Mesendoderm (in vitro differentiated cells): ENCODE measurements around the gene PFKFB1. TPM values are rescaled to one million over a fixed set of nuclear protein-coding genes. Genes with fewer than 3 reads are reported as not detected.

ENCODE experiments used
- DNase-seq: peaks from one replicate; pipeline ENCODE4 v3.0.0; 2013
- H2AK5ac ChIP-seq: 2 replicates; pipeline ENCODE4 v1.6.1; 2013; ENCODE audit warnings: low read length, inconsistent platforms
- H2BK120ac ChIP-seq: 2 replicates; pipeline ENCODE4 v1.6.1; 2013; ENCODE audit warnings: low read depth, mild to moderate bottlenecking, low read length, moderate library complexity, mixed read lengths
- H2BK15ac ChIP-seq: replicated peaks from 2 replicates; pipeline ENCODE4 v1.6.1; 2013; ENCODE audit warnings: low read depth, mild to moderate bottlenecking, moderate library complexity
- H2BK5ac ChIP-seq: 2 replicates; pipeline ENCODE4 v1.6.1; 2013; ENCODE audit warnings: low read length, inconsistent platforms
- H3K18ac ChIP-seq: 2 replicates; pipeline ENCODE4 v1.6.1; 2013; ENCODE audit warnings: mild to moderate bottlenecking, low read length, mixed read lengths
- H3K23ac ChIP-seq: one replicate; pipeline ENCODE4 v1.6.1; 2013; ENCODE audit warnings: low read length
- H3K27ac ChIP-seq: 2 replicates; pipeline ENCODE4 v1.5.1; 2013; ENCODE audit warnings: low read depth, mild to moderate bottlenecking, inconsistent platforms, low read length, moderate library complexity
- H3K27me3 ChIP-seq: 2 replicates; pipeline ENCODE4 v1.6.1; 2013; ENCODE audit warnings: low read length, control low read depth, mild to moderate bottlenecking, inconsistent platforms; ENCODE audit not compliant: insufficient read depth, poor library complexity
- H3K36me3 ChIP-seq: 2 replicates; pipeline ENCODE4 v1.6.1; 2013; ENCODE audit warnings: low read length, inconsistent platforms; ENCODE audit not compliant: control insufficient read depth, insufficient read depth
- H3K4ac ChIP-seq: one replicate; pipeline ENCODE4 v1.6.1; 2013; ENCODE audit warnings: low read depth, mild to moderate bottlenecking, low read length, moderate library complexity
- H3K4me1 ChIP-seq: 2 replicates; pipeline ENCODE4 v1.6.1; 2013; ENCODE audit warnings: low read depth, low read length, inconsistent platforms; ENCODE audit not compliant: control insufficient read depth
- H3K4me2 ChIP-seq: 2 replicates; pipeline ENCODE4 v1.6.1; 2013; ENCODE audit warnings: low read length
- H3K4me3 ChIP-seq: 2 replicates; pipeline ENCODE4 v1.5.1; 2013; ENCODE audit warnings: mild to moderate bottlenecking, low read length
- H3K56ac ChIP-seq: one replicate; pipeline ENCODE4 v1.6.1; 2013; ENCODE audit warnings: low read length
- H3K79me1 ChIP-seq: 2 replicates; pipeline ENCODE4 v1.6.1; 2013; ENCODE audit warnings: low read length, inconsistent platforms
- H3K79me2 ChIP-seq: 2 replicates; pipeline ENCODE4 v1.6.1; 2013; ENCODE audit warnings: mild to moderate bottlenecking, low read length; ENCODE audit not compliant: control insufficient read depth, insufficient read depth
- H3K9ac ChIP-seq: 2 replicates; pipeline ENCODE4 v1.6.1; 2013; ENCODE audit warnings: low read length, inconsistent platforms
- H4K5ac ChIP-seq: one replicate; pipeline ENCODE4 v1.6.1; 2013; ENCODE audit warnings: low read length
- H4K8ac ChIP-seq: one replicate; pipeline ENCODE4 v1.6.1; 2013; ENCODE audit warnings: low read depth, mild to moderate bottlenecking, control low read depth, low read length, moderate library complexity
- WGBS: extraction: QIAGEN DNeasy Blood & Tissue Kit; methylation state at CpG from one replicate; pipeline ENCODE4 v1.1.7; 2013; ENCODE audit warnings: low lambda C conversion rate, missing lambda C conversion rate; ENCODE audit not compliant: insufficient coverage; ENCODE audit errors: extremely low coverage; 5-methylcytosine and 5-hydroxymethylcytosine counted together
- polyA plus RNA-seq, 2 experiments: library from polyadenylated mRNA; stranded (reverse); fragments of 200-250 nt; gene quantifications; one replicate each; pipeline ENCODE4 v1.2.3, GENCODE V29; 2013

PFKFB1 gene
- polyA plus RNA-seq (2013, experiment 1 of 2) = 0.13 TPM
- polyA plus RNA-seq (2013, experiment 2 of 2) = 0.07 TPM

DNA sequence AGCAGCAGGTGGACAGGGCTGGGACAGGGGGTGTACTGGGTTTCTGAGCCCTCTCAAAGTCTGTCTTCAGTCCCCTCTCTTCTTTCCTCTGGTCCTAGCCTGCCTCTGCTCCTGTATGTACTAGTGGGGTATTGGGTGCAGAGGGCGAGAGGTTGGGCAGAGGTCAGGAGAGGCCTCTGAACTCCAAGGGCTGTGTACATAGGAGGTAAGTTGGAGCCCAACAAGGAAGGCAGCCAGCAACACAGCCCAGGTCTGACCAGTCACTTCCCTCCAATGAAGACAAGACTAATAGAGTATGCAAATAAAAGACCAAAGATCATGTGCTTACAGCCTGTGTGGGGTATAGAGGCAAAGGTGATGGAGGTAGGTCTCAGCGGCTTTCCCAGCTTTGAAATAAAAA is at the start of gene PFKFB1:
TSS of gene PFKFB1 (minus strand) at position 90 of the 400 bp plus-strand sequence. CDS start 181 bp downstream, outside the sequence.
- Histone ChIP-seq H3K23ac (no peak within 1 kb of the TSS), H3K4me2 (no peak within 1 kb of the TSS), H2BK5ac (no peak within 1 kb of the TSS), H3K79me2 (no peaks in the 10 kb centered on the region), H2BK120ac (no peak within 1 kb of the TSS), H3K27ac (no peak within 1 kb of the TSS), H4K8ac (no peak within 1 kb of the TSS), H4K5ac (no peak within 1 kb of the TSS), H2BK15ac (no peak within 1 kb of the TSS), H3K18ac (no peak within 1 kb of the TSS), H3K56ac (no peak within 1 kb of the TSS), H3K4me3 (no peak within 1 kb of the TSS), H3K27me3 (no peaks in the 10 kb centered on the region), H3K79me1 (no peaks in the 10 kb centered on the region), H2AK5ac (no peak within 1 kb of the TSS), H3K4ac (no peak within 1 kb of the TSS), H3K9ac (no peak within 1 kb of the TSS), H3K4me1 (no peaks in the 10 kb centered on the region), H3K36me3 (no peaks in the 10 kb centered on the region)
- DNase-seq = no peak
- WGBS = no CpG with 5 or more reads among the region's 2 CpGs

DNA sequence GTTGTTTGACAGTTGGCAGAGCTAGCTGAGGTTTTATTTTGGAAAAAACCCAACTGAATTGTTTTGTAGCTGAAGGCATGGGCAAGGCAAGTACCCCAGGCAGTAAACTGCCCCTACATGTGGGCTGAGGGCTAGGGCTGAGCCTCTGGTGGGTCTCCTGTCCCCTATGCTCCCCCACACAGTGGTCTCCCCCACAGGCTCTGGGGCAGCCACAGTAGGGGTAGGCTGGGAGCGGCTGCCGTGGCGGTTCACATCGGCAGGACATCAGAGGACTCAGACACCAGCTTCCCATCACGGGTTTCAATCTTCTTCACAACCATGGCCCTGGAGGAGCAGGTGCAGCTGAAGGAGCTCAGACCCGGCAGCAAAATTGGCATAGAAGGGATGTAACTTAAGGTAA is 47.5 kb upstream of the PFKFB1 start:
- no peak overlapping the region for H3K4ac ChIP-seq
- no peak overlapping the region for H2AK5ac ChIP-seq
- H2BK120ac ChIP-seq = no peak overlapping the region
- H3K79me2 ChIP-seq = no peaks in the 10 kb centered on the region
- no peak overlapping the region for H3K18ac ChIP-seq
- WGBS = no CpG with 5 or more reads among the region's 6 CpGs
- no peaks in the 10 kb centered on the region for H3K4me1 ChIP-seq
- no peak overlapping the region for H3K4me3 ChIP-seq
- no peak overlapping the region for H4K8ac ChIP-seq
- no peaks in the 10 kb centered on the region for H3K27me3 ChIP-seq
- H3K79me1 ChIP-seq = no peaks in the 10 kb centered on the region
- no peak overlapping the region for H4K5ac ChIP-seq
- no peak overlapping the region for H3K23ac ChIP-seq
- H3K56ac ChIP-seq = no peak overlapping the region
- no peak overlapping the region for H3K9ac ChIP-seq
- no peaks in the 10 kb centered on the region for H3K36me3 ChIP-seq
- H2BK15ac ChIP-seq = no peak overlapping the region
- no peak overlapping the region for H3K4me2 ChIP-seq
- no peak overlapping the region for H2BK5ac ChIP-seq
- no peak overlapping the region for H3K27ac ChIP-seq
- DNase-seq = no peak

DNA sequence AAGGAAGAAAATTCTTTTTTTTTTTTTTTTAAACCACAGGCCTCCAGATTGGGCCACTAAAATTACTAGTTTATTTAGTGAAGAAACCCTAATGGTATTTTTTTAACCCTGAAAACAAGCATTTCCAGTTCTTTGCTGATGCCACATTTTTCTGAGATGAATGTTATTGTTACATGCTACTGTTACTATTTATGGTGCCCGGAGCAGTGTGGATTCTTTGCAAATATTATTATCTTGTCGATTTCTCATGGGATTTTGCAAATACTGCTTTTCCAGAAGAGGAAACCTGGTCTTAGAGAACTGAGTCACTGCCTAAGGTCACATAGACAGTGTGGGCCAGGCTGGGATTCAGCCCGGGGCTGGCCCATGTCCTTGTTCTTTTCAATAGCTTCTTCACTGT is 45.5 kb upstream of the PFKFB1 start:
- Histone ChIP-seq H4K5ac (no peak overlapping the region), H3K4ac (no peak overlapping the region), H2BK5ac (no peak overlapping the region), H4K8ac (no peak overlapping the region), H3K4me1 (no peaks in the 10 kb centered on the region), H3K27ac (no peak overlapping the region), H3K27me3 (no peaks in the 10 kb centered on the region), H3K9ac (no peak overlapping the region), H3K79me1 (no peaks in the 10 kb centered on the region), H3K56ac (no peak overlapping the region), H2AK5ac (no peak overlapping the region), H3K4me3 (no peak overlapping the region), H3K4me2 (no peak overlapping the region), H2BK120ac (no peak overlapping the region), H3K18ac (no peak overlapping the region), H3K36me3 (no peaks in the 10 kb centered on the region), H3K79me2 (no peaks in the 10 kb centered on the region), H2BK15ac (no peak overlapping the region), H3K23ac (no peak overlapping the region)
- DNase-seq = no peak
- no CpG with 5 or more reads among the region's 3 CpGs for WGBS

DNA sequence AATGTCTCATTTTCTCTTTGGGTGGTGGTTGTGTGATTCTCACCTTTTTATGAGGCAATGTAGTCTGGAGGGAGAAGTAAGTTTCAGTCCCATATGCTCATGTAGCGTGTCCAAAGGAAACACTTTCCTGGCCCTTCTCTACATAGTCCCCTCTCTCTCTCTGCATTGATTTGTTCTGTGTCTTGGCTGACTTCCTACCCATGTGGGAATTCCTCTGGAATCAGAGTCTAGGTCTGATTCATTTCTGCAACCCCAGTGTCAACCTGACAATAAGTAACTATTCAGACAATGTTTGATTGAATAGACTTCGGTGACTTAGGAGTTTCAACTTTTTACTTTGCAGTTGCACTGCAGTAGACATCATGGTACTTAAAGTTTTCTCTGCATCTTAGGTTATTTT is 39.4 kb upstream of the PFKFB1 start:
- Histone ChIP-seq H2AK5ac (no peak overlapping the region), H3K36me3 (no peaks in the 10 kb centered on the region), H3K79me1 (no peaks in the 10 kb centered on the region), H3K23ac (no peak overlapping the region), H4K5ac (no peak overlapping the region), H3K9ac (no peak overlapping the region), H3K4ac (no peak overlapping the region), H2BK120ac (no peak overlapping the region), H3K4me2 (no peak overlapping the region), H3K79me2 (no peaks in the 10 kb centered on the region), H3K27me3 (no peaks in the 10 kb centered on the region), H3K4me3 (no peak overlapping the region), H3K4me1 (no peaks in the 10 kb centered on the region), H2BK5ac (no peak overlapping the region), H3K18ac (no peak overlapping the region), H3K27ac (no peak overlapping the region), H4K8ac (no peak overlapping the region), H2BK15ac (no peak overlapping the region), H3K56ac (no peak overlapping the region)
- DNase-seq = no peak
- WGBS = no CpG with 5 or more reads among the region's 2 CpGs

DNA sequence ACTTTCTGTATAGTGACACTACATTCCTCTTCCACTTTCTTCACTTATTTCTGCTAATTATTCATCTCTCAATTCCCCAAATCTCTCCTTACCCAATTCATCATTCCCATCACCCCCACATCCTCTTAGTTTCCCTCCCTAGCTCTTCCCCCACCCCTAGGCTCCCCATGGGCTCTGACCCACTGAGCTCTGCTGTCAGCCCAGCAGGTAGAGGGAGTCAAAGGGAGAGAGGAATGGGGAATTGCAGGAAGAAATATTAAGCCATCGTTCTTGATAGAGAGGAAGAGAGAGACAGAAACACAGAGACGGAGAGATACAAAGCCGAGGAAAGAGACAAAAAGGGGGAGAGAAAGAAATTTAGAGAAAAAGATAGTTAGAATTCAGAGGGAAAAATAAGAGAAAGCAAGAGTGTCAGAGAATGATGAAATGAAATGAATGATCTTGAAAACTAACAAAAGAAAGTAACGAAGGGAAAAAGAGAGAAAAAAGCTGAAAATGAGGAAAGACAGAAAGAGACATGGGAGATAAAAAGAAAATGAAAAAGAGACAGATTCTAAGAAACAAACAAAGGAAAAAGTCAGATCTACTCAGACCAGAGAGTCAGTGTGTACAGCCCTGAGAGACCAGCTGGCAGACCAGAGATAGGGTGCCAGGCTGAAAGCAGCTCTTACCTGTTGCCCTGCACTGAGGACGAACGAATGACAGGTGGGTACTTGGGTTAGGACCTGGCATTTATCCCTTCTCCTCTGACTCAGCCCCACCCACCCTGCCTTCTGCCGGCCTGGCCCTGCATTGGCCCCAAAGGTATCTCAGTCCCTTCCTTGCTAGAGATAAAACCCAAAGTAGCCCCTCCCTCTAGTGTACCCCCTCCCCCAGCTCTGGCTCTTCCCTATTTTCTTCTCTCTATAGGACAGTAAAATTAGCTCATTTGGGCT is 36.5 kb upstream of the PFKFB1 start, which contains the start of gene ALAS2:
TSS of gene ALAS2 (minus strand) at position 707 of the 935 bp plus-strand sequence. CDS start 4,977 bp downstream, outside the sequence.
- Histone ChIP-seq H3K9ac (no peak within 1 kb of the TSS), H3K4me3 (no peak within 1 kb of the TSS), H2BK15ac (no peak within 1 kb of the TSS), H2BK120ac (no peak within 1 kb of the TSS), H3K36me3 (no peaks in the 10 kb centered on the region), H3K18ac (no peak within 1 kb of the TSS), H2BK5ac (no peak within 1 kb of the TSS), H3K79me2 (no peaks in the 10 kb centered on the region), H3K4me2 (no peak within 1 kb of the TSS), H3K56ac (no peak within 1 kb of the TSS), H4K5ac (no peak within 1 kb of the TSS), H3K27ac (no peak within 1 kb of the TSS), H3K79me1 (no peaks in the 10 kb centered on the region), H3K23ac (no peak within 1 kb of the TSS), H4K8ac (no peak within 1 kb of the TSS), H2AK5ac (no peak within 1 kb of the TSS), H3K4ac (no peak within 1 kb of the TSS), H3K4me1 (no peaks in the 10 kb centered on the region), H3K27me3 (no peaks in the 10 kb centered on the region)
- WGBS = no CpG with 5 or more reads among the region's 7 CpGs
- no peak for DNase-seq
